HL-60 (cell line): ENCODE measurements around the gene GPLD1.

Source experiments
- CTCF ChIP-seq: IDR thresholded peaks from one replicate; pipeline ENCODE4 v1.5.1; 2011; ENCODE audit warnings: low read length, control low read depth, inconsistent platforms; ENCODE audit not compliant: insufficient read depth
- GABPA ChIP-seq: IDR thresholded peaks from 2 replicates; pipeline ENCODE4 v1.6.1; 2012; ENCODE audit warnings: low read depth
- POLR2AphosphoS5 ChIP-seq: IDR thresholded peaks from 2 replicates; pipeline ENCODE4 v1.6.1; 2012; ENCODE audit warnings: low read depth
- REST ChIP-seq: IDR thresholded peaks from 2 replicates; pipeline ENCODE4 v1.6.1; 2012; ENCODE audit warnings: low read depth; ENCODE audit not compliant: insufficient replicate concordance
- SPI1 ChIP-seq: IDR thresholded peaks from 2 replicates; pipeline ENCODE4 v1.6.1; 2012; ENCODE audit warnings: low read depth, mild to moderate bottlenecking, borderline replicate concordance

GRCh38 chr6:24396824-24397223 lies 92.6 kb downstream of the GPLD1 start:
- TF ChIP-seq CTCF (no peak), POLR2AphosphoS5 (no peak), SPI1 (no peak), GABPA (no peak), REST (no peak)
